Testis (tissue), 3 donors: ENCODE data around the gene OPN3. TPM values are rescaled to one million over a fixed set of nuclear protein-coding genes. Genes with fewer than 3 reads are reported as not detected.
"Not testable (repeated sequence)": the region's sequence is repeated elsewhere in the genome, so short reads cannot be mapped to it uniquely, and the experiment has no call there.

ENCODE experiments used
- DNase-seq: peaks from one replicate; pipeline ENCODE4 v3.0.0-alpha.2; 2019
- H3K27ac ChIP-seq, 2 donors: fragments of 200-600 bp; sonication (generic); one replicate each; pipeline ENCODE4 v1.5.1; 2019
- H3K27me3 ChIP-seq: fragments of 200-600 bp; sonication (generic); one replicate; pipeline ENCODE4 v1.5.1; 2019
- H3K36me3 ChIP-seq: fragments of 200-600 bp; sonication (generic); one replicate; pipeline ENCODE4 v1.5.1; 2017; ENCODE audit warnings: low read depth; ENCODE audit errors: missing control alignments
- H3K4me1 ChIP-seq: fragments of 200-600 bp; sonication (generic); one replicate; pipeline ENCODE4 v1.5.1; 2019
- H3K4me3 ChIP-seq, 2 donors: fragments of 200-600 bp; sonication (generic); one replicate each; pipeline ENCODE4 v1.5.1; 2017 to 2019
- H3K9me3 ChIP-seq: fragments of 200-600 bp; sonication (generic); one replicate; pipeline ENCODE4 v1.5.1; 2017
- CTCF ChIP-seq, 3 experiments: fragments of 450-650 bp in 2 of 3; fragments of 200-600 bp in 1 of 3; sonication (generic) in 1 of 3; IDR thresholded peaks; one replicate each; pipeline ENCODE4 v1.5.1; 2016 to 2019; ENCODE audit warnings: antibody characterized with exemption in 3 of 3, mild to moderate bottlenecking in 2 of 3, moderate library complexity in 1 of 3
- POLR2A ChIP-seq: fragments of 450-650 bp; IDR thresholded peaks from one replicate; pipeline ENCODE4 v1.6.1; 2017; ENCODE audit warnings: antibody characterized with exemption, mild to moderate bottlenecking, moderate library complexity
- WGBS, 2 donors: methylation state at CpG; one replicate each; pipeline ENCODE4 v1.1.5; 2018; 5-methylcytosine and 5-hydroxymethylcytosine counted together
- intact Hi-C: fragments of 100-400 bp; cut with DNase I; formaldehyde crosslinking; loops from one replicate; pipeline ENCODE4 v1.15.1; 2023; ENCODE audit warnings: low total_unique reads
- polyA plus RNA-seq: library from polyadenylated mRNA; stranded (reverse); fragments of 350-450 nt; fragmentation: Illumina TruSeq; extraction: RNeasy Lipid Tissue Mini Kit (QIAGEN cat#74804); gene quantifications from one replicate; pipeline ENCODE4 v1.2.3, GENCODE V29; 2014; ENCODE audit warnings: low read depth, low replicate concordance; ENCODE audit not compliant: insufficient read depth
- total RNA-seq, 2 donors: library from RNA; depleted of rRNA; stranded (reverse); fragments of >200 nt; gene quantifications; one replicate each; pipeline ENCODE4 v1.2.3, GENCODE V29; 2016

OPN3 gene
- total and polyA plus RNA-seq, 3 donors from 2014 or later = 25.8 to 45.8 (median 41.4) TPM

- no peaks in the 10 kb centered on the region for H3K36me3 ChIP-seq
- DNase-seq = no peak
- no peak for TF ChIP-seq CTCF (IDR thresholded peaks at IDR 0.05)
- no peak for TF ChIP-seq POLR2A
- no peaks in the 10 kb centered on the region for H3K27me3 ChIP-seq
- no peaks in the 10 kb centered on the region for H3K4me1 ChIP-seq
- WGBS, 2 donors = 93 to 98% methylated on average over 1 of the region's 1 CpG
- H3K4me3 ChIP-seq = no peak overlapping the region
- no peak overlapping the region for H3K27ac ChIP-seq
- intact Hi-C loops = no loop called here
- no peaks in the 10 kb centered on the region for H3K9me3 ChIP-seq
Observed at GRCh38 chr1:241674805-241675384, 34.7 kb upstream of the OPN3 start.

- intact Hi-C loops = no loop called here
- H3K9me3 ChIP-seq = no peaks in the 10 kb centered on the region
- DNase-seq = no peak
- H3K4me1 ChIP-seq = no peaks in the 10 kb centered on the region
- no peak for TF ChIP-seq CTCF (IDR thresholded peaks at IDR 0.05)
- TF ChIP-seq POLR2A = no peak
- H3K4me3 ChIP-seq = no peak overlapping the region
- no peak overlapping the region for H3K27ac ChIP-seq
- no peaks in the 10 kb centered on the region for H3K36me3 ChIP-seq
- H3K27me3 ChIP-seq = no peaks in the 10 kb centered on the region
- WGBS, 2 donors = 84 to 100% methylated on average over 1 of the region's 1 CpG
Observed at GRCh38 chr1:241672301-241672700, 32.1 kb upstream of the OPN3 start.

GRCh38 chr1:241666419-241666818, 26.2 kb upstream of the OPN3 start:
- Histone ChIP-seq H3K36me3 (no peaks in the 10 kb centered on the region), H3K9me3 (no peaks in the 10 kb centered on the region), H3K4me3 (no peak overlapping the region), H3K4me1 (no peaks in the 10 kb centered on the region), H3K27ac (no peak overlapping the region), H3K27me3 (no peaks in the 10 kb centered on the region)
- no peak for TF ChIP-seq POLR2A
- no peak for TF ChIP-seq CTCF (IDR thresholded peaks at IDR 0.05)
- 91 to 94% methylated on average over 3 of the region's 3 CpGs for WGBS, 2 donors
- DNase-seq = no peak
- intact Hi-C loops = no loop called here

GRCh38 chr1:241660424-241660972, 20.3 kb upstream of the OPN3 start:
- Histone ChIP-seq H3K27ac (no peak overlapping the region), H3K4me3 (no peak overlapping the region), H3K36me3 (no peaks in the 10 kb centered on the region), H3K9me3 (no peaks in the 10 kb centered on the region), H3K4me1 (peaks cover 6% of the 10 kb centered on the region), H3K27me3 (no peaks in the 10 kb centered on the region)
- intact Hi-C loops = no loop called here
- 91 to 92% methylated on average over 5 of the region's 5 CpGs for WGBS, 2 donors
- no peak for TF ChIP-seq POLR2A
- no peak for TF ChIP-seq CTCF (IDR thresholded peaks at IDR 0.05)
- no peak for DNase-seq

GRCh38 chr1:241659016-241659415, 18.8 kb upstream of the OPN3 start:
- peaks cover 19% of the 10 kb centered on the region for H3K4me1 ChIP-seq
- H3K27ac ChIP-seq, H3K9me3 ChIP-seq, H3K36me3 ChIP-seq, DNase-seq, intact Hi-C loops, H3K27me3 ChIP-seq, H3K4me3 ChIP-seq: not testable (repeated sequence)
- 86 to 96% methylated on average over 2 of the region's 2 CpGs for WGBS, 2 donors
